Right lobe of liver (tissue), 4 donors: ENCODE data around the gene STK16.

ENCODE experiments used
- POLR2A ChIP-seq: fragments of 450-650 bp; IDR thresholded peaks from one replicate; pipeline ENCODE4 v1.6.1; 2017; ENCODE audit warnings: antibody characterized with exemption, mild to moderate bottlenecking
- TF ChIP-seq, protein P1 (sequence below), 4 donors: fragments of 200-600 bp in 3 of 4; fragments of 450-650 bp in 1 of 4; IDR thresholded peaks; one replicate each; pipeline versions ENCODE4 v1.5.1 to v1.8.0; 2016 to 2022; ENCODE audit warnings: antibody characterized with exemption in 4 of 4, mild to moderate bottlenecking in 2 of 4
- donor health status: DM: no; HTN: no; CAD: no.
- donor health status: DM: no; HTN: no; CAD: no.
- donor health status: DM: no; HTN: yes; CAD: no.

DNA sequence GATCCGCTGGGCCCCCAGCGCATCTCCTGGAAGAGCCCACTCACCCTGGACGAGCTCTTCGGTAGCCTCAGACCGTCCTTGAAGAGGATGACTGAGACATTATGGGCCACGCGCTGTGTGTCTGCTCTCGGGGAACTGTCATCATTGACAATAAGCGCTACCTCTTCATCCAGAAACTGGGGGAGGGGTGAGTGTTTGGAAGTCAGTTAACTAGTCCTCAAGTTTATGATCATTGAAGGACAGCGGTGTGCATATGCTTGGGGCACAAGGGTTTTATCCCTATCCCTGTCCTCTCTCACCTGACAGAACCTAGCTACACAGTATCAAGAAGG, 586 bp downstream of the STK16 start:
- TF ChIP-seq, protein P1, sequence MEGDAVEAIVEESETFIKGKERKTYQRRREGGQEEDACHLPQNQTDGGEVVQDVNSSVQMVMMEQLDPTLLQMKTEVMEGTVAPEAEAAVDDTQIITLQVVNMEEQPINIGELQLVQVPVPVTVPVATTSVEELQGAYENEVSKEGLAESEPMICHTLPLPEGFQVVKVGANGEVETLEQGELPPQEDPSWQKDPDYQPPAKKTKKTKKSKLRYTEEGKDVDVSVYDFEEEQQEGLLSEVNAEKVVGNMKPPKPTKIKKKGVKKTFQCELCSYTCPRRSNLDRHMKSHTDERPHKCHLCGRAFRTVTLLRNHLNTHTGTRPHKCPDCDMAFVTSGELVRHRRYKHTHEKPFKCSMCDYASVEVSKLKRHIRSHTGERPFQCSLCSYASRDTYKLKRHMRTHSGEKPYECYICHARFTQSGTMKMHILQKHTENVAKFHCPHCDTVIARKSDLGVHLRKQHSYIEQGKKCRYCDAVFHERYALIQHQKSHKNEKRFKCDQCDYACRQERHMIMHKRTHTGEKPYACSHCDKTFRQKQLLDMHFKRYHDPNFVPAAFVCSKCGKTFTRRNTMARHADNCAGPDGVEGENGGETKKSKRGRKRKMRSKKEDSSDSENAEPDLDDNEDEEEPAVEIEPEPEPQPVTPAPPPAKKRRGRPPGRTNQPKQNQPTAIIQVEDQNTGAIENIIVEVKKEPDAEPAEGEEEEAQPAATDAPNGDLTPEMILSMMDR (IDR thresholded peaks at IDR 0.05), result no peak
- TF ChIP-seq POLR2A, result no peak
